Hematopoietic multipotent progenitor cell treated with erythropoietin and hydrocortisone succinate and interleukin-3 and kit ligand, for 8 days (in vitro differentiated cells): ENCODE measurements around the gene TRIM39.
"Not testable (repeated sequence)": the region's sequence is repeated elsewhere in the genome, so short reads cannot be mapped to it uniquely, and the experiment has no call there.

ENCODE experiments used
- DNase-seq: peaks from one replicate; pipeline ENCODE4 v3.0.0-alpha.2; 2015

Gene TRIM39

DNA sequence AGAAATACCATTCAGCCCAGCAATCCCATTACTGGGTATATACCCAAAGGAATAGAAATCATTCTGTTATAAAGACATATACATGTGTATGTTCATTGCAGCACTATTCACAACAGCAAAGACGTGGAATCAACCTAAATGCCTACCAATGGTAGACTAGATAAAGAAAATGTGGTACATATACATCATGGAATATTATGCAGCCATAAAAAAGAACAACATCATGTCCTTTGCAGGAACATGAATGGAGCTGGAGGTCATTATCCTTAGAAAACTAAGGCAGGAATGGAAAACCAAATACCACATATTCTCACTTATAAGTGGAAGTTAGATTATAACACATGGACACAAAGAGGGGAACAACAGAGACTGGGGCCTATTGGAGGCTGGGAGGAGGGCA lies 42.6 kb downstream of the TRIM39 start:
- not testable (repeated sequence) for DNase-seq

DNA sequence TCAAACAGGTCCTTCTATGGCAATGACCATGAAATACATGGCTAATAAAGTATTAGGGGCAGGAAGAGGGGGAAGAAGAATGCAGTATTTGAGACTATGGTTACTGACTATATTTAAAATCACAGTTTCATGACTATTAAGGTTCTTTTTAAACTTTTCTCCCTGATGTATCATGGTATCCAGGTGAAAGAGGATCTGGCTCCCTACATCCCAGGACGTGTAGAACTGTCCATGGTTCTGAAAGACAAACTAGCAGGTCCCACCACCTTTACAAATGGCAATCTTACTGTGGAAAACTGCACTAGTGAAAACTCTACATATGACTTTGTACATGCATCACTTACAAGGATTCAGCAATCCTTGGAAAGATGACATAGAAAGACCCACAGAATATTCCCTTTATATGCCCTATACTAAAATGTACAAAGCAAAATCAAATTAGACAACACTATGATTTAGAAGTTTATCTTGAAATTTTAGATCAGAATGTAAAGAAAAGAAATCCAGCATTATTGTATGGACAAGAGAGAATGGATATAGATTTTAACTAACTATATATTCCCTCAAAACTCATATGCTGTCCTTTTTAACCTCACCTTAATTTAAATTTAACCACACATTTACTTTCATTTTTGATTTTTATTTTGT lies 51.7 kb downstream of the TRIM39 start:
- DNase-seq: peak; percentile 10

DNA sequence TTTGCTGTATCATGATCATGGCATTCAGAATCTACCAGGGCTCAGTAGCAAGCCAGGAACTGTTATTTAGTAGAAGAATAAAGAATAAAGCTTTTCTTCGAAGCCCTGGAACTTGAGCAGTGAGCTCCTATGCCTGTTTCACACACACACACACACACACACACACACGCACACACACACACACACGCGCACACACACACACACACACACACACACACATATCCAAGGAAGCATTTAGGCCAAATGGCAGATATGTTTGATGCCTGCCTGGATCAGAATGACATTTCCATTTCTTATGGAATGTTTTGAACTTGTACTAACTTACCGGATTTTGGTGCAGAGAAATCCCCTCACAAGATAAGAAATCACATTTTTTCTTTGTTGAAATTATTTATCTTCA lies 53.7 kb downstream of the TRIM39 start:
- DNase-seq: no peak

DNA sequence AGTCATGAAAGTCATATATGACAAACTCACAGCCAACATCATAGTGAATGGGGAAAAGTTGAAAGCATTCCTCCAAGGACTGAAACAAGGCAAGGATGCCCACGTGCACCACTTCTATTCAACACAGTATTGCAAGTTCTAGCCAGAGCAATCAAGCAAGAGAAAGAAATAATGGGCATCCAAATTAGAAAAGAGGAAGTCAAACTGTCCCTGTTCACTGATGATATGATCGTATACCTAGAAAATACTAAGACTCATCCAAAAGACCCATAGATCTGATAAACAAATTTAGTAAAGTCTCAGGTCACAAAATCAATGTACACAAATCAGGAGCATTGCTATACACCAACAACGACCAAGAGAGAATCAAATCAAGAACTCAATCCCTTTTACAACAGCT lies 59.4 kb downstream of the TRIM39 start:
- no peak for DNase-seq

DNA sequence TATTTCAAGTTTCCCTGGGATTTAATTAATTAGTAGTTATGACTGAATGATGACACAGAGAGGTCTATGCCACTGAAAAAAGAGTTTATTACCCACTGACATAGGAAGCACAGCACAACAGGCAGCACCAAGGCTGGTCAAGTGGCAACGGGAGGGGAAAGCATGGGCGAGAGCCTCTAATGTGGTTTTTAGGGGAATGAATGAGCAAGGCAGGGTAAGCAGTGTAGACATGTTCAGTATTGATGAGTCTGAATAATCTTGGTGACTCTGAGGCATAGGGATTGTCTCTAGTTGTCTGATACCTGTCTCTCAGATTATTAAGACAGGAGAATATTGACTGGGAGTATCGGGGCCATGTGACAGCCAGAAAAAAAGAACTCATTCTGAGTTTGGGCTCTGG lies 64.5 kb downstream of the TRIM39 start:
- DNase-seq: no peak
